GM18498 (cell line): ENCODE results near the gene ITGAV.
"Not testable (repeated sequence)": the region's sequence is repeated elsewhere in the genome, so short reads cannot be mapped to it uniquely, and the experiment has no call there.

ENCODE experiments used
- ATAC-seq: cut with Tn5 transposase; IDR thresholded peaks from one replicate; pipeline ENCODE4 v1.9.1; 2021; ENCODE audit warnings: mild to moderate bottlenecking, moderate library complexity; ENCODE audit not compliant: unreplicated experiment

Gene ITGAV

GRCh38 chr2:186589612-186590349, at the start of gene ITGAV:
Gene ITGAV (plus strand): TSS chr2:186590056. CDS start chr2:186590339, 283 bp downstream.
- ATAC-seq: peak; percentile 98

DNA sequence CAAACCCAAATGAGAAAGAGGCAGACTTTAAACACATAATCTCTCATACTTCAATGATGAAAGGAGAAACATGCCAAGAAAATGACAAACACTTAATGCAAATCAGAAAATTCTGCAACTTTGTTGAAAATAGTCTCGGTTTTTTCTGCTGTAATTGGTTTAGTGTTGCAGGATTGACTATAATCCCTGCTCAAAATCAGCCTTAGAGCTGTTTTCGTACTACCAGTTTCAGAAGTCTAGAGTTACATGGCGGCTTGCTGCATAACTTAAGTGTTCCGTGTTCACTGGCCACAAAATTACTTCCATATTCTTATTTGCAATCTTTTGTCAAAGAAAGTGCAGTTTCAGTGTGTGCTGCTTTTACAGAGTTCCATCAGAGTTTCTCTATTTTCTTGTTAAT, 48.9 kb upstream of the ITGAV start:
- ATAC-seq: no peak

- no peak for ATAC-seq
Measured at GRCh38 chr2:186542002-186542401, 47.9 kb upstream of the ITGAV start.

- no peak for ATAC-seq
Measured at GRCh38 chr2:186543561-186544131, 46.2 kb upstream of the ITGAV start.

DNA sequence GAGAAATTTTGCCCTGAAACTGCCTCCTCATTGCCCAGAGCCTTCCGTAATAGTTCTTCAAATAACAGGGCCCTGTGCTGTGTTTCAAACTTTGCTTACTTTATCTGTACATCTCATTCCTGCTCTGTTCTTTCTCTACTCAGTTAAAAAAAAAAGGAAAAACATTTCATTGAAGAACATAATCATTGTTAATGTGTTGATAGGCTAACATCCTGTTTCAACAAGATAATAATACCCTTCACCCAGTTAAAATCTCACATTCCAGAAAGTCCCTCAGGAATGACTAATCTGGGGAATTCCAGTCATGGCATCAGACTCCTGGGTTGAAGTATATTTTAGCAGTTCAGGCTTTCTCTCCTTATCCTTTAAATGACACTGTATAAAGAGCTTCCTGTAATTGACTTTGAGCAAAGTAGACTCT, 45.6 kb upstream of the ITGAV start:
- no peak for ATAC-seq

- no peak for ATAC-seq
Measured at GRCh38 chr2:186546846-186547245, 43.0 kb upstream of the ITGAV start.

DNA sequence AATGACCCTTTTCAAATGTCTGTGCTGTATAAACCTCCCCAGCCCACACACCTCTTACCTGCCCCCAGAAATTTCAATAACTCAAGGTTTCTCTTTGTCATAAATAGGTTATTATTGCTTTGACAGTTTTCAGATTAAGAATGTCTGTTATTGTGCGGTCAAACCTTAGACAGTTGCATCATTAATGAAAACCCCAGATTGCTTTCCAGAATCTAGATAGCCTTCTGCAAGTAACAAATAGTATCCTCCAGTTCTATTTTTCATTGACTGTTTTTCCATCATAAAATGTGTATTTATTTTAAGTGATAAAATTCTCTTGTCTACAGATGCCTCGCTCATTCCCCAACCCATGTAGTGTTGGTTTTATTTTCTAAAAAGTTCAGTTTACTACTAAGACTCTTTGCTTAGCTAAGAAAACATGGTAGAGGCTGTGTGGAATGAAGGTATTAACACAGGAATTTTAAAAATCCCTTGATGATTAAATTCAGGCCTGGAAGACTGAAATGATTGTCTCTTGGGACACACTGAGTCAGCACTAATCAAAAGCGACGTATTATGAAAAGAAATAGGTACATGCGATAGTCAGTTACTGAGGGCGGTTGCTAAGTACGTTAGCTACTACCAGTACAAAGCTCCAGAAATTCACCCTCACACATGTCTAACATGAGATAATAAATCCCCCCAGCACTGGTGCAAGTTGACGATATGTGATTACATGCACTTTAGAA, 38.4 kb upstream of the ITGAV start:
- ATAC-seq: no peak

DNA sequence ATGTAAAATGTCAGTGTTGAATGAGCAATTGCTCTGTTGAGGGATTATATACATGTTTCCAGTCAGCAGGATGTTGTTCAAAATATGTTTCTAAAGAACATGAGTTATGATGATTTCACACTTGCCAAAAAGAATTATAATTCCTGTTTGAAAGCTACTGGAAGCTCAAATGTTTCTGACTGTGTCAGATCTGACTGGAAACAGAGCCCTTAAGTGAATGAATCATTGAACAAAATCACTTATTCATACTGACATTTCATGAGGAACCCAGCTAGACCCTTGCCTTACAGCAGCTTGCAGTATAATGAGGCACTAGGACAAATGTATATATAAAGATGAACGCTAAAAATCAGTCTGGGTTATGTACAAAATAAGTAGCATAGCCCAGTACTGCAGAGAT, 35.4 kb upstream of the ITGAV start:
- ATAC-seq: no peak

GRCh38 chr2:186554850-186555671, 34.8 kb upstream of the ITGAV start:
- no peak for ATAC-seq

GRCh38 chr2:186558512-186559276, 31.2 kb upstream of the ITGAV start:
- ATAC-seq: no peak

GRCh38 chr2:186559370-186559769, 30.5 kb upstream of the ITGAV start:
- peak; percentile 79 for ATAC-seq

DNA sequence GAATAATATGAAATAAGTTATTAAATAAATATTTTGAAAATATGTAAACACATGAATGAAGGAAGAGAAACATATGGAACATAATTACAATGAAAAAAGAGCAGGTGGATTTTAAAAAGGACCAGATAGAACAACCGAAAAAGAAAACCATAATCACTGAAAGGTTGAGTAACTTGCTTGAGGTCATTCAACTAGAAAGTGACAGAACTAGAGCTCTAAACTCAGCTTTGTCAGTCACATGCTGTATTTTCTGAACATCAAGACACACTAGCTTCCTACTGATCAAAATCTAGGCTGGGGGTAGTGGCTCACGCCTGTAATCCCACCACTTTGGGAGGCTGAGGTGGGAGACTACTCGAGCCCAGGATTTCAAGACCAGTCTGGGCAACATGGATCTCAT, 30.0 kb upstream of the ITGAV start:
- peak; percentile 90 for ATAC-seq

DNA sequence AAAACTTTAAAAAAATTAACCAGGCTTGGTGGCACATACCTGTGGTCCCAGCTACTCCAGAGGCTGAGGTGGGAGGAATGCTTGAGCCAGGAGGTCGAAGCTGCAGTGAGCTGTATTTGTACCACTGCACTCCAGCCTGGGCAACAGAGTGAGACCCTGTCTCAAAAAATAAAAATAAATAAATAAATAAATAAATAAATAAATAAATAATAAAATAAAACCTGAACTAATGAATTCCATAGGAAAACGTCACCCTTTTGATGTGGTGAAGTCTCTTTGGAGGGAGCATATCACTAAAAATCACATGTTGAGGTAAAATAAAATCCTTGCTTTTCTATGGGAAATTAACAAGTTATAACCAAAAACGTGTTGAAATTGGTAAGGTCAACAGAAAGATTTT, 29.6 kb upstream of the ITGAV start:
- peak; percentile 19 for ATAC-seq

DNA sequence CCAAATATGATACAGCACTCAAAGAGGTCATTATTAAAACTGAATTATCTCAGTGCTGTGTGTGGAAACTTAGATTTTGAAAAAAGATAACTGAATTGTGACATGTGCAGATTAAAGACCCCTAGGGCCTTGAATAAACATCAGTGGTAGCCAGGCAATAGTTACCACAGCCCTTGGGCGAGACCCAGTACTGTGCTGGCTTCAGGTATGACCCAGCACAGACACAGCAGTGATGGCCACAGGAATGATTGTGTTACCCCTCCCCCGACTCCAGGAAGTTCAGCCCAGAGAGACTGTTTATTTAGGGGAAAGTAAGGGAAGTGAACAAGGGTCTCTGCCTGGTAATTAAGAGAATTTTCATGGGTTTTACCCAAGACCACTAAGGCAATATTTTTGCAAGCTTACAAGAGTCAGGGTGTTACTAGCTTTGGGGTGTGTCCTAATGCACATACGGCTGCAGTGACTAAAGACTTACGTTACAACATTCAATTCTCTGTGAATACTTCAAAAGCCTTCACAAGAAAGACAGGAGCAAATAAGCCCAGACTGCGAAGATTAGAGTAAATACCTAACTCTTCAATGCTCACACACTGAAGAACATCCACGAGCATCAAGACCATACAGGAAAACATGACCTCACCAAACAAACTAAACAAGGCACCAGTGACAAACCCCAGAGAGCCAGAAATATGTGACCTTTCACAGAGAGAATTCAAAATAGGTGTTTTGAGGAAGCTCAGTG, 28.2 kb upstream of the ITGAV start:
- ATAC-seq: no peak

DNA sequence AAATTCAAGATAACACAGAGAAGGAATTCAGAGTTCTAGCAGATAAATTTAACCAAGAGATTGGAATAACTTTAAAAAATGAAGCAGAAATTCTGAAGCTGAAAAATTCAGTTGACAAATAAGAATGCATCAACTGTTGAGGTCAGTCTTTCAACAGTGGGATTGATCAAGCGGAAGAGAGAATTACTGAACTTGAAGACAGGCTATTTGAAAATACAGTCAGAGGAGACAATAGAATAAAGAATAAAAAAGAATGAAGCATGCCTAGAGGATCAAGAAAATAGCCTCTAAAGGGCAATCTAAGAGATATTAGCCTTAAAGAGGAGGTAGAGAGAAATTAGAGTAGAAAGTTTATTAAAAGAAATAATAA, 27.7 kb upstream of the ITGAV start:
- no peak for ATAC-seq

- not testable (repeated sequence) for ATAC-seq
Measured at GRCh38 chr2:186568600-186568999, 21.3 kb upstream of the ITGAV start.

DNA sequence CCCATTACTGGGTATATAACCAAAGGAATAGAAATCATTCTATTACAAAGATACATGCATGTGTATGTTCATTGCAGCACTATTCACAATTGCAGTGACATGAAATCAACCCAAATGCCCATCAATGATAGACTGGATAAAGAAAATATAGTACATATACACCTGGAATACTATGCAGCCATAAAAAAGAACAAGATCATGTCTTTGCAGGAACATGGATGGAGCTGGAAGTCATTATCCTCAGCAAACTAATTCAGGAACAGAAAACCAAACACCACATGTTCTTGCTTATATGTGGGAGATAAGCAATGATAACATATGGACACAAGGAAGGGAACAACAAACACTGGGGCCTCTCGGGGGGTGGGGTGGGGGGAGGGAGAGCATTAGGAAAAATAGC, 20.7 kb upstream of the ITGAV start:
- not testable (repeated sequence) for ATAC-seq

DNA sequence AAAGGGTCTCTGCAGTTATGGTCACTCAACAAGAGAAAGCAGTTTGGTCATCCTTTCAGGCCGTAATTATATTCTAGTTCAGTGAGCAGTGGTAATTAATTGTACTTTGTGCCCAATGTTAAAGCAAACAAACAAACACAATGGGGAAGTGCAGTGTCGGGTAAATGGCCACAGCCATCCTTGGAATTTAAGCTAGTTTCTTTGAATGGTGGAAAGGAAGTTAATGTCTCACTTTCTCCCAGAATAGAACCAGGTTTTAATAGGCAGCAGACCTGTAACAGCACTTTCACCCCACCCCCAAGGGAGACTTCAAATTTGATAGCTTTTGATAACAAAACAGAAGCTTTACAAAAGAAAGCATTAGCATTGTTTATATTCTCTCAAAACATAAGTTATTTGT, 20.0 kb upstream of the ITGAV start:
- ATAC-seq: no peak

DNA sequence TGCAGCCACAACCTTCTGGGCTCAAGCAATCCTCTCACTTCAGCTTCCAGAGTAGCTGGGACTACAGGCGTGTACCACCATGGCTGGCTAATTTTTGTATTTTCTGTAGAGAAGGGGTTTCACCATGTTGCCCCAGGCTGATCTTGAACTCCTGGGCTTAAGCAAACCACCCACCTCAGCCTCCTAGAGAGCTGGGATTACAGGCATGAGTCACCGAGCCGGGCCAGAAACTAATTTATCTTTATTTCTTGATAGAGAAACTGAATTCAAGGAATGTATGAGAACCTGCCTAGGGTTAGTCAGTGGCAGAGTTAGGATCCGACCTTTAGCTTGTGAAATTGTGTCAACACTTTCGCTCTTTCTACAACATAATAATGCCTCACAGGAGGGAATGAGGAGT, 19.3 kb upstream of the ITGAV start:
- ATAC-seq: no peak

GRCh38 chr2:186572705-186573104, 17.2 kb upstream of the ITGAV start:
- no peak for ATAC-seq
